Measurements from ENCODE around the gene DDN.

The DDN gene

DNA sequence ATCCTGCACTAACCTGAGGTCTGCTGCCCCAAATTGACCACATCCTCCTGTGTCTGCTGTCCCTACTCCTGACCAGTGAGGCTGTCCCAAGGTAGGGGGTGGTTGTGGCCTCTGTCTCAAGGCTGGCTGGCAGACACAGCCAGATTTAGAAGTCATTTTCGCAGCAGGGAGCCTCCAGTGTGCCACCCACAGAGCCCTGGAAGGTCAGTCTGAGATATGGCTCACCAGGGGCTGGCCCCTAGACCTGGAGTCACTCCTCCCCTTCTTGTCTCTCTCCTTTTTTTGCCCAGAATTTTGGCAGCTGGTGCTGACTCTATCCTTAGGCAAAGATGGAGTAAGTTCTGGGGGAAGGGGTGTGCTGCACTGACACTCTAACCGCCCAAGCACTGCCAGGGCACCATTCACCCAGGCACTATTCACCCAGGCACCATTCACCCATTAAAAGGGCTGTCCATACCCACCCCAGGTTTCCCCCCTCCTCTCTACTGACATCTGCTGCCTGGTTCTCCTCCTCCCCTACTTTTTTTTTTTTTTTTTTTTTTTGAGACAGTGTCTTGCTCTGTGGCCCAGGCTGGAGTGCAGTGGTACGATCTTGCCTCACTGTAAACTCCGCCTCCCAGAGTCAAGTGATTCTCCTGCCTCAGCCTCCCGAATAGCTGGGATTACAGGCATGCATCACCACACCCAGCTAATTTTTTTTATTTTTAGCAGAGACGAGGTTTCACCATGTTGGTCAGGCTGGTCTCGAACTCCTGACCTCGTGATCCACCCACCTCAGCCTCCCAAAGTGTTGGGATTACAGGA lies 7.7 kb downstream of the DDN start:
- DNase-seq (ENCODE audit: extremely low spot score), result no peak
- ChIA-PET CTCF (interaction anchor here (0.9 to 17.5 kb wide), 8 partner anchors 10 to 139 kb away, joined by 3 to 417 read pairs (median 15); partner anchors contain the start of genes DDX23, PRKAG1, WNT1 and WNT10B), POLR2A (no interaction called here)
- TF ChIP-seq, protein P1, sequence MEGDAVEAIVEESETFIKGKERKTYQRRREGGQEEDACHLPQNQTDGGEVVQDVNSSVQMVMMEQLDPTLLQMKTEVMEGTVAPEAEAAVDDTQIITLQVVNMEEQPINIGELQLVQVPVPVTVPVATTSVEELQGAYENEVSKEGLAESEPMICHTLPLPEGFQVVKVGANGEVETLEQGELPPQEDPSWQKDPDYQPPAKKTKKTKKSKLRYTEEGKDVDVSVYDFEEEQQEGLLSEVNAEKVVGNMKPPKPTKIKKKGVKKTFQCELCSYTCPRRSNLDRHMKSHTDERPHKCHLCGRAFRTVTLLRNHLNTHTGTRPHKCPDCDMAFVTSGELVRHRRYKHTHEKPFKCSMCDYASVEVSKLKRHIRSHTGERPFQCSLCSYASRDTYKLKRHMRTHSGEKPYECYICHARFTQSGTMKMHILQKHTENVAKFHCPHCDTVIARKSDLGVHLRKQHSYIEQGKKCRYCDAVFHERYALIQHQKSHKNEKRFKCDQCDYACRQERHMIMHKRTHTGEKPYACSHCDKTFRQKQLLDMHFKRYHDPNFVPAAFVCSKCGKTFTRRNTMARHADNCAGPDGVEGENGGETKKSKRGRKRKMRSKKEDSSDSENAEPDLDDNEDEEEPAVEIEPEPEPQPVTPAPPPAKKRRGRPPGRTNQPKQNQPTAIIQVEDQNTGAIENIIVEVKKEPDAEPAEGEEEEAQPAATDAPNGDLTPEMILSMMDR (IDR thresholded peaks at IDR 0.05; ENCODE audit: control extremely low read depth, extremely low read depth, low read depth, missing control alignments), result no peak

DNA sequence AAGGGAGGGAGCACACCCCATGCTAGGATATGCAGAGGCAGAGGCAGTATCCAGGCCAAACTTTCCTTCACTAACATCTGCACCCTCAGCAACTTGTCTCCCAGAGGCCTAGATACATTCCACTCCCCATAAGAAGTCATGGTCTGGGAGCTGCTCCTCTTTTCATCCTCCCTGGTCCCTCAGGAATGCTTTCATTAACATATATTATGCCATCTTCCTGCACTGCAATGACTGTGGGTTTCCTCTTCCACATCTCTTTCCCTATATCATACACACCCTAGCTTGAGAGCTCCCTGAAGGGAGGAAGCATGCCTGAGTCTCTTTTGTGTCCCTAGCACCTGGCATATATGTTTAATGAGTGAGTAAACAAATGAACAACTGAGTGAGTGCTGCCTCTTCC lies 8.6 kb downstream of the DDN start:
- CTCF ChIA-PET, result interaction anchor here (0.6 to 17.5 kb wide), 8 partner anchors 9 to 138 kb away, joined by 3 to 417 read pairs (median 3); partner anchors contain the start of genes DDX23, PRKAG1 and WNT1
- no peak for DNase-seq (ENCODE audit: extremely low spot score)
- POLR2A ChIA-PET, result no interaction called here
- TF ChIP-seq, protein P1 (IDR thresholded peaks at IDR 0.05; ENCODE audit: control extremely low read depth, extremely low read depth, low read depth, missing control alignments), result no peak

DNA sequence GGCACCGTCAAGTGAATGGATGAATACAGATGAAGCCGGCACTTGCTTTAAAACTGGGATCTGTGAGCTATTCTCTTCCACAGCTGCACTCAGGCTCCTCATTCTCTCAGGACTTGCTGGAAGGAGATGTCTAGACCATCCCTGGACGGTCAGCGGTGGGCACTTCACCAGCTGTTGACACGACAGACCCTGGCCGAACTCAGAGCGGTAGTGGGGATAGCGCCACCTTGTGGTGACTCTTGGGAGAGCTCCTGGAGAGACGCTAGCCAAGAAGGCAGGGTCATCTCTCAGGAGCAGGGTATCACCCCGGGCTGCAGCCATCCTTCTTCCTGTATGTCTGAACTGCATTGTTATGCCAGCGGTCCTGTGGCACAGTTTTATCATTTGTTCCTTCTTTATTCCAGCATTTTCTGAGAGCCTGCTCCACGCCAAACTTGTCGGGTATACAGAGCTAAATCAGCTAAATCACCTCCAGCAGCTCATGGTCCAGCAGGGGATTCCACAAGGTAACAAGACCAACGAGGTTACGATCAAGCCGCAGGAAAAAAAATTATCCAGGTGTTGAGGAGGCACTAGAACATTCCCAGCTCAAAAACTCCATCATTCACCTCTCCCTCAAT lies 11.0 kb downstream of the DDN start:
- CTCF ChIA-PET, result interaction anchor here (0.6 to 16.4 kb wide), 58 partner anchors 10 to 301 kb away, joined by 3 to 417 read pairs (median 6); partner anchors contain the start of genes ARF3, DDN, DDX23 and FKBP11
- TF ChIP-seq, protein P1 (IDR thresholded peaks at IDR 0.05; ENCODE audit: control extremely low read depth, extremely low read depth, low read depth, missing control alignments), result peak; percentile 85

DNA sequence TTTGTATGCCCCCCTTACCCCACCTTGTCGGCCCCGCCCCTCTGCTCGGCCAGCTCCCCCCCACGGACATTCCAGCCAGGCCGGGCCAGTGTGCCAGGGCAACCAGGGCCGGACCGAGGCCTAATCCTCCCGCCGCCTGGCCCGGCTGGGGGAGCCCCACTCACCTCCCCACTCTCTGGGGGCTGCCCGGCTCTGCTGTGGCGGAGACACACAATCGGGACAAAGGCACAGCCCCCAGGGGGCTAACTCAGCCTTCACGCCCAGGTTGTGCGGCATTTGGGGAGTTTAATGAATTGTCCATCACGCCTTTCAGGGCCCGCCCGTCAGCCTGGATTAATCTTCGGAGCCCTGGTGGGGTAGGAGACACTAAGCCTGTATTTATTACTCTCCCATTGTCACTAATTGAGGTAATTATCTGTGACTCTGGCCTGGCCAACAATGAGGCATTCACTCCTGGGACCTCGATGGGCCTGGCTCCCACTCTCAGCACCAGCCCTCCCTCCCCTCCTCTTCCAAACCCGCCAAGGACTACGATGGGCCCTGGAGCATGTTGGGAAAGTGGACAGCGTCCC lies 12.4 kb downstream of the DDN start:
- TF ChIP-seq, protein P1 (IDR thresholded peaks at IDR 0.05; ENCODE audit: control extremely low read depth, extremely low read depth, low read depth, missing control alignments), result no peak
- no peak for DNase-seq (ENCODE audit: extremely low spot score)
- ChIA-PET POLR2A (no interaction called here), CTCF (interaction anchor here (1.0 to 16.4 kb wide), 12 partner anchors 9 to 134 kb away, joined by 3 to 417 read pairs (median 20); partner anchors contain the start of genes ARF3, DDN, DDX23 and FKBP11)

More for the DNA sequence above, 11.0 kb downstream of the DDN start:
- DNase-seq (ENCODE audit: extremely low spot score), result peak; percentile 80
- POLR2A ChIA-PET, result interaction anchor here (0.6 to 0.8 kb wide), 2 partner anchors 18 to 106 kb away, joined by 3 to 5 read pairs; no protein-coding TSS in a partner anchor

DNA sequence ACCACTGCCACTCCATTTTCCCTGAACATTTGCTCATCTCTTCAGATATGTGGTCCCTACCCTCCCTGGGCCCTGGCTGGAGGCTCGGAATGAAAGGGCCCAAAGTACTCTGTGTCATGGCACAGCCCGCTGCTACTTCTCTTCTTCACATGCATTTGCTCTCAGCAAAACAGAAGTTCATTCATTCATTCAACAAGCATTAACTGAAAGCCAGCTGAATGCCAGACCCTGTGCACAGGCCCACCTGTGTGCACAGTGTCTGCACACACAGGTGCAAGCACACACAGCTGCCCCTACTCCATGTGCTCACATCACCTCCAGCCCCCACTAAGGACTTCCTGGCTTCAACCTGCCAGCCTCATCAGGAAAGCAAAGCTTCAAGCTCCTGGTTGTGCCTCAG lies 13.3 kb downstream of the DDN start:
- DNase-seq (ENCODE audit: extremely low spot score), result no peak
- POLR2A ChIA-PET, result no interaction called here
- TF ChIP-seq, protein P1 (IDR thresholded peaks at IDR 0.05; ENCODE audit: control extremely low read depth, extremely low read depth, low read depth, missing control alignments), result no peak

DNA sequence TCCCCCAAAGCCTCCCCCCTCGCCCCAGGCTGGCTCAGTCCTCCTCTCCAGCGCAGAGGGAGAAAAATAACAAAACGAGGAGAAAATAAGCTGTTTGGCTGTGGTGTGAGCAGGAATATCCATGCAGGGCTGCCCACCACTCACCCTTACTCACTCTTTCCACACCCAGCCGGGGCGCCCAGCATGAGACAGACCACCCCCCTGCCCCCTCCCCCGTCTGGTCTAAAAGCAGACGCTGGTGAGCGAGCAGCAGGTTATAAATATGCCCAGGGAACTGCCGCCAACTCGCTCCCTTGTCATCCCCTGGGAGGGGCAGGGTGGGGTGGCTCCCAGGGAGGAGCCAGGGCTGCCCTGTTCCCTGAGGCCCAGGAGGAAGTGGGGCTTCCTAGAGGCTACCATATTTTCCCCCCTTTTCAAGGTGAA lies 13.7 kb downstream of the DDN start:
- TF ChIP-seq, protein P1 (IDR thresholded peaks at IDR 0.05; ENCODE audit: control extremely low read depth, extremely low read depth, low read depth, missing control alignments), result no peak
- ChIA-PET POLR2A (no interaction called here), CTCF (interaction anchor here (0.6 to 16.4 kb wide), 9 partner anchors 7 to 132 kb away, joined by 3 to 417 read pairs (median 11); partner anchors contain the start of genes DDN, FKBP11, WNT1 and WNT10B)
- no peak for DNase-seq (ENCODE audit: extremely low spot score)

More for the DNA sequence above, 13.3 kb downstream of the DDN start:
- CTCF ChIA-PET, result interaction anchor here (0.6 to 16.4 kb wide), 7 partner anchors 8 to 133 kb away, joined by 3 to 417 read pairs (median 31); partner anchors contain the start of genes DDN, FKBP11, WNT1 and WNT10B
